GM15510 (cell line): ENCODE results near the gene DHX58.
A peak's percentile ranks its signal among the peaks of the same experiment; 100 is the strongest.

Experiments used
- POLR2A ChIP-seq: IDR thresholded peaks from 3 replicates; pipeline ENCODE4 v1.6.1; 2011; ENCODE audit warnings: borderline replicate concordance; ENCODE audit not compliant: insufficient read length; ENCODE audit errors: extremely low read depth

DHX58 gene

GRCh38 chr17:42119301-42119700 lies 6.8 kb upstream of the DHX58 start:
- TF ChIP-seq POLR2A = no peak

DNA sequence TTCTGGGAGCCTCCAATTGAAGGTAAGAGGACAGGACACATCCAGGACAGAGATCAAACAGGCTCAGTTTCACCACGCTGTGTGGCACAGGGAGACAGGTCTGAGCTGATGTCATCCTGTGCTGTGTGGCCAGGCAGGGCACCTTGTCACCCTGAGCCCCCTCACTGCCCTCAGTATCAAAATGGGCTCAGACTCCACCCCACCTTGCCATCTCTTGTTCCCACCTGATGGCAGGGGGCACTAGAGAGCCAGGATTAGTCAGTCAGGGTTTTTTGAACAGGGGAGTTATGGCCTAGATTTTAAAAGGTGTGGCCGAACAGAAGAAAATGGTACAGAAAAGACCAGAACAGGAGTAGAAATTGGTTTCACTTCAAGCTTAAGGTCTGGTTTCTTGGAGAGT lies 6.0 kb upstream of the DHX58 start:
- TF ChIP-seq POLR2A = no peak

DNA sequence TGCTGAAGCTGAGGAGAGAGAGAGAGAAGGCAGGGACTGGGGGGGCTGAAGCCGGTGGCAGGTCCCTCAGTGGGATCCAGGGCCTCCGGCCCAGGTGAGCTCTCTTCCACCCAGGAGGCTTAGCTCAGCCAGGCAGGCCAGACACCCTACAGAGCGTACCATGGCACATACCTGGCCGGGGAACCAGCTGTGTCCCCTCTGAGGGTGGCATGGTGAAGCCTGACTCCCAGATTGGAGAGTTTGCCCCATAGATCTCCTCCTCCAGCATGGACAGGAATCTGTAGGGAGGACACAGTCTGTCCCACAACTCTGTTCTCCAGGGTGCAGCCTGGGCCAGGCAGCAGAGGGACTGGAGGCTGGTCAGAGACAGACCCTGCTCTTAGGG lies 5.6 kb upstream of the DHX58 start:
- no peak for TF ChIP-seq POLR2A

DNA sequence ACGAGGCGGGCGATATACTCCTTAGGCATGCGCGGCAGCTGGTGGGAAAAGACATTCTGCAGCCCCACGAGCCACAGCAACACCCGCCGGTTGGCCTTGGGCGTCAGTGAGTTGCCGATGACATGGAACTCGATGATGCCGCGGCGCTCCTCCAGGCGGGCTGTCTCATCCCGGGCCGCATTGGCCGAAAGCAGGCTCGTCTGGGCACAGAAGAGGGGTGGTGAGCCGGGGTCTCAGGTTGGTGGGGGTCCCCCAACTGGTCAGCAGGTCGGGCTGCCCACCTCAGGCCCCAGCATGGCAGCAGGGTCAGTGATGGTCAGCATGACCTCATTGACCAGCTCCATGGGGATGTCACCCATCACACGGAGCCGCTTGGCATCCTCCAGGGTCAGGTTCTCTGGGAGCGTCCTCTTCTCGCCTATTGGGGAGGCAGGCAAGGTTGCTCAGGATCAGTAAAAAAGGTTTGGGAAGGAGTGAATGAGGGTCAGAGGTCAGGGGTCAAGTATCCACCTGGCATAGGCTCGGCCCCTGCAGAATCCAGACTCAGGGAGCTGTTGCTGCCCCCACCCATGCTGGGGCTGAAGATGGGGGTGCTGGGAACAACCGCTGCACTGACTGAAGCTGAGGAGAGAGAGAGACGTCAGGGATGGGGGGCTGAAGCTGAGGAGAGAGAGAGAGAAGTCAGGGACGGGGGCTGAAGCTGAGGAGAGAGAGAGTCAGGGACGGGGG lies 5.0 kb upstream of the DHX58 start:
- TF ChIP-seq POLR2A = no peak

DNA sequence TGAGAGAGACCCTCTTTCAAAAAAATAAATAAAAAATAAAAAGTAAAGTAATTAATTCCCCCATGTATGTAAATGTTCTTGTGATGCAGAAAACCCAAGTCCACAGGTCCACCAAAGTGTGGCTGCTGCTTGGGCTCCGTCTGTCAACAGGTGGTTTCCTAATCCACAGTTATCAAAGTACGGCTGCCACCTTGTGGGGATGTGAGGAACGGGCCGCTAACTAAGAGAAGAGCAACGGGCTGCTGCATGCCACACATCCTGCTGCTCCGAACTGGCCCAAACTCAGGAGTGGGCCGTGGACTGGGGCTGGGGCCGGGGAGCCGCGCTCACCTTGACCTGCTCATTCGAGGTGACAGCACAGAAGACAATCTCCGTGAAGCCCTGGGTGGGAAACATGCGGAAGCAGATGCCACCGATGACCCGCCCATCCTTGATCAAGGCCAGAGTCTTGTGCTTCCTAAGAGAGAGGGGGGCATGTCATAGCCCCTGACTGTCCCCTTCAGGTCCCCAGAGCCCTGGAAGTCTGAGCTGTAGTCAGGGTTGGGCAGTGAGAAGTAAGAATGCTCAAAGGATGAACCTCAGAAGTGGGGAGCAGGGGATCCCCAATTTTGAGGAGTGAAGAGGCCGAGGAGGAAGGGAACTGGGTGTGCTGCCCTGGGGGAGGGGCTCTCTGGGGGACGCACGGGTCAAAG lies 4.3 kb upstream of the DHX58 start:
- no peak for TF ChIP-seq POLR2A

DNA sequence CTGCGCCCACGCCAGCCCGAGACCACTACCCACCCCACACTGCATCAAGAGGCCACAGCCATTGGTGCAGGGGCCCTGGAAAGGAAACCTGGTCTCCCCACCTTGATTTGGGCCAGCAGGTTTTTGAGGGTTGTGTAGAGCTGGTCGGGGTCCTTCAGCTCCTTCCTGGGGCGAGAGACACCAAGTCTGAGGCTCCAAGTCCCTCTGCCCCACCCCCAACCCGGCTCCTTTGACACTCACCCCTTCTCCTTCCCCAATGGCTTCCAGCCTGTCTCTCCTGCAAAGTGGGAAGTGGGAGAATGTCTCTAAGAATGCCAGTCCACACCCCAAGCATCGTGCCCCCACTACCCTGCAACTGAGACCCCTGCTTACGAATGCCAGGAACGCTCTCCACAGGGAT lies 1.6 kb upstream of the DHX58 start:
- TF ChIP-seq POLR2A = no peak

DNA sequence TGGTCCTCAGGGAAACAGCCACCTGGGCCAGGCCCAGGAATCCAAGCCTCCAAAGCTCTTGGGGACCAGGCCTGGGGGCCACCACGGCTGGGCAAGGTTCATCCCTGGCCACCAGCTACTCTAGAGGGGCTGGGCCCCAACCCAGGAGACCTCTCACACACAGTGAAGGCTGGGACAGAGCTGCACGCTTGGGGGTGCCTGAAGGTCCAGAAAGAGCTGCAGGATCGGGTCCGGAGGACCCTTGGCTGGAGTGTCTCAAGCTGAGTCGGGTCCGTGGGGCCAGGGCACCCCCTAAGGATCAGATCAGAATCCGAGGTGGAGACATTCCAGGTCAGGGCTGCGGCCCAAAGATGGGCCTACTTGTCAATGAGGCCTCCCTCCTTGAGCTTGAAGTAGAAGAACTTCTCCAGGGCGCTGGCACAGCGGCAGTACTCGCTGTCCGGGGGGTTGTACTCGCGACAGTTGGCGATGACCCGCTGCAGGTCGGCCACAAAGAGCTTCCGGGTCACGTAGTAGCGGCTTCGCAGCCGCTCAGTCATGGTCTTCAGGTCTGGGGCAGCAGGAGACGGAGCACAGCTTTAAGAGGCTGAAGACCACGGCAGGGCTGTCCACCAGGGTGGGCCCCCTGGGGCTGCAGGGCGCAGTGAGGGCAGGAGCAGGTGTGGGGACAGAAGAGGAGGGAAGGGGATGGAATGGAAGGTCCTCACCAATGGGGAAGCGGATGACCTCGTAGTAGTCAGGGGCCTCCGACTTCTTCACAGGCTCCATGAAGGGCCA lies 967 bp upstream of the DHX58 start:
- TF ChIP-seq POLR2A = no peak

DNA sequence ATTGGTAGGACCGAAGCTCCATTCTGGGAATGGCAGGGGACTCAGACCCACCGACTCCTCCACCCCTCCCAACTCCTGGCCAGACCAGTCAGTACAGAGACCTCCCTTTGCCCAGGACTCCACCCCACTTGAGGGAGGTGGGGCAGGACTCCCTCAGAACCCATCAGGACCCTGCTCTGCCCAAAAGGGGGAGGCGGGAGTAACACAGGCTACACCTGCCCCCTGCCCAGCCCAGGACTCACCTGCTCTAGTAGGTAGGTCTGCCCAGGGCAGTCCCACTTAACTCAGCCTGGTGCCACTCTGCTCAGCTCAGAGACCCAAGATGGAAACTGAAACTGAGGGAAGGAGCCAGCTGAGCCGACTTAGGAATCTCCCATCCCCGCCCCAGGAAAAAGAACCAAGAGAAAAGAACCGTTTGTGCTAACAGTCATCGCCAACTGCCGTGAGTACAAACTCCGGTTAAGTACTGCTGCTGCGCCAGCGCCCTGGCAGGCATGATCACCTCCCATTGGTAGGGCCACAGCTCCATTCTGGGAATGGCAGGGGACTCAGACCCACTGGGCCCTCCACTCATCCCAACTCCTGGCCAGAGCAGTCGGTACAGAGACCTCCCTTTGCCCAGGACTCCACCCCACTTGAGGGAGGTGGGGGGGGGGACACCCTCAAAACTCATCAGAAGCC lies 503 bp downstream of the DHX58 start:
- TF ChIP-seq POLR2A = no peak

- TF ChIP-seq POLR2A = no peak
Measured at GRCh38 chr17:42111265-42111636, 1.3 kb downstream of the DHX58 start.

DNA sequence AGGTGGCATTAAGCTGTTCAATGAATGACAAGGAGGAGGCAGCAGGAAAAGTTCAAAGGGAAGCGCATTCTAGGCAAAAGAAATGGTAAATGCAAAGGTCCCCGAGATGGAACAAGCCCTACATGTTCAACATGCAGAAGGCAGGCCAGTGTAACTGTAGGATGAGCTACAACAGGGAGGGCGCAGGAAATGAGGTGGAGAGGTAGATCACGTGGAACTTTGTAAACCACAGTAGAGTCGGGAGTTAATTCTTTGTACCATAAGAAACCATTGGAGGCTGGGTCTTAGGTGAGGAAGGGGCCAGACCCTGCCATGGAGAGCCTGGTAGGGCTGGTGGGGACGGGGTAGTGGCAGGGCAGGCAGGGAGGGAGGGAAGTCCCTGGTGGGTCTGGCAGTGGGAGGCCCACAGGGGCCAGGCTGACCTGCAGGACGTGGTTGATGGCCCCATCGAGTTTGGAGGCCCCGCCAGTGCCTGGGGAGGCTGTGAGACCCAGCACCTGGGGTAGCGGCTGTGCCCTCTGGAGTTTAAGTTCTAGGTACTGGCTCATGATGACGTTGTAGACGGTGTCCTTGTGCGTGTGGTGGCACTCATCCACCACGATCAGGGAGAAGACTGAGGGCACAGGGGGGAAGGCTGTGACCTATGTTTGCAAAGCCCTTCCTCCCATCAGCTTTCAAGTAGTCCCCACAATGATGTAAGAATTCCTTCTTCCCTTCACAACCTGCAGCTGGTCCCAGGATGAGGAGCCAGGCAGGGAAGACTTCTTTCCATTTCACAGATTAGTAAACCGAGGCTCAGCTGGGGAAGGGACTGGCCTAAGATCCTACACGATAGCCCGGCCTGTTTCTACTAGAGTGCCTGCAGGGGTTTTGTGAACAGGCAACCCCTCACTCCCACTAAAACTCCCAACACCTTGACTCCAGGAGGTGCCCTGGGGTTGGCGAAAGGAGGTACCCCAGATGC lies 1.9 kb downstream of the DHX58 start:
- TF ChIP-seq POLR2A = no peak

GRCh38 chr17:42109086-42109485 lies 3.4 kb downstream of the DHX58 start:
- no peak for TF ChIP-seq POLR2A

DNA sequence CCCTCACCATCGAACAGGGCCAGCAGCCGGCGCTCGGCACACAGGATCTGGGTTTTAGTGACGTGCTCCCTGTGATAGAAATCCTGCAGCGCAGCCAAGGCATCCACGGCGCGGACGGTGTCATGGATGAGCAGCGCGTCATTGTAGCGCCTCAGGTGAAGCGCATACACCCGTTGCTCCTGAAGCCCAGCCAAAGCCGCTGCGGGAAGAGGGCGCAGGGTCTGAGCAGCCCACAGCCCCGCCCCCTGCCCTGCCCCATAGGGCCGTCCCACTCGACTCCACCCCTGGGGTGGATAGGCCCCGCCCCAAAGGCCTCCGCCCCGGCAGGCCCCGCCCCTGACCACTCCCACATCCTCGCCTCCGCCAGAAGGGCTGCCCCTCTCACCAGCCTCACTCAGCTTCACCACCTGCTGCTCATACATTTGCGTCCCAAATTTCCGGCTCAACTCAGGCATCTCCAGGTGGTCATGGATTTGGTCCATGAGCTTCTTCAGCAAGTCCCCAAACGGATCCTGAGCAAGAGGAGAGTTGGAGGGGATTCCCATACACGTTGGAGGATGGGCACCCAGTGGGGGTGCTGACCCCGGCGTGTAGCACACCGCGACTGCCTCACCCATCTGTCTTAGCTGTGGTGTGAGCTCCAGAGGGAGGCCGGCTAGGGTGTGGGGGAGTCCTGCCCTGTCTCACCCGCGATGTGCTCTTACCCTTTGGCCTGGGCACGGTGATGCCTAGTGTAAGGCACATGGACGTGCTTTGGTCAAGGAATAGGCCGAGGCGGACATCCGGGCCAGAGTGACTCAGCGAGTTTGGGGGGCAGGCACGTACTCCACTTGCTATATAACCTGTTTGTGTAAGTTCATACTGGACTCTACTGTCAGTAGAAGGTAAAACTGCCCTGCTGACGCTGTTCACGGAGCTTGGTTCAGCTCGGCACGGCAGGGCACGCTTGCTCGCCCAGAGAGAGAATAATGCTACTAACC lies 4.6 kb downstream of the DHX58 start:
- peak; percentile 22 for TF ChIP-seq POLR2A

GRCh38 chr17:42107124-42107523 lies 5.4 kb downstream of the DHX58 start:
- no peak for TF ChIP-seq POLR2A

- TF ChIP-seq POLR2A = no peak
Measured at GRCh38 chr17:42106009-42106408, 6.5 kb downstream of the DHX58 start.

- no peak for TF ChIP-seq POLR2A
Measured at GRCh38 chr17:42104264-42104663, 8.2 kb downstream of the DHX58 start.
